OCI-LY1 (cell line): ENCODE measurements around the gene GNB1L.

Experiments
- H2AFZ ChIP-seq: fragments of 200-600 bp; sonication (generic), shearing (Covaris generic); 2 replicates; pipeline ENCODE4 v1.6.0; 2014; ENCODE audit warnings: antibody characterized with exemption, mild to moderate bottlenecking, low read length
- H3F3A ChIP-seq: fragments of 200-600 bp; sonication (generic), shearing (Covaris generic); 2 replicates; pipeline ENCODE4 v1.6.0; 2014; ENCODE audit warnings: mild to moderate bottlenecking, antibody characterized with exemption, low read length, moderate library complexity; ENCODE audit not compliant: insufficient read depth
- H3K27ac ChIP-seq: fragments of 200-600 bp; sonication (generic); 2 replicates; pipeline ENCODE4 v1.5.1; 2014; ENCODE audit warnings: low read length, mixed run types, mild to moderate bottlenecking, low read depth; ENCODE audit not compliant: poor library complexity, severe bottlenecking
- H3K27me3 ChIP-seq: fragments of 200-600 bp; sonication (generic); 2 replicates; pipeline ENCODE4 v1.6.0; 2014; ENCODE audit warnings: antibody characterized with exemption, mild to moderate bottlenecking, low read length, moderate library complexity; ENCODE audit not compliant: insufficient read depth
- H3K36me3 ChIP-seq: fragments of 200-600 bp; sonication (generic); 2 replicates; pipeline ENCODE4 v1.6.1; 2014; ENCODE audit warnings: mild to moderate bottlenecking, antibody characterized with exemption, low read length, moderate library complexity, mixed read lengths; ENCODE audit not compliant: insufficient read depth
- H3K4me1 ChIP-seq: fragments of 200-600 bp; sonication (generic); 2 replicates; pipeline ENCODE4 v1.5.1; 2014; ENCODE audit warnings: mild to moderate bottlenecking, low read length, moderate library complexity; ENCODE audit not compliant: insufficient read depth, severe bottlenecking
- H3K4me2 ChIP-seq: fragments of 200-600 bp; sonication (generic), shearing (Covaris generic); 2 replicates; pipeline ENCODE4 v1.6.1; 2014; ENCODE audit warnings: low read length
- H3K4me3 ChIP-seq: fragments of 200-600 bp; sonication (generic); 2 replicates; pipeline ENCODE4 v1.5.1; 2014; ENCODE audit warnings: low read length, low read depth, mild to moderate bottlenecking, mixed read lengths; ENCODE audit not compliant: poor library complexity, severe bottlenecking
- H3K79me2 ChIP-seq: fragments of 200-600 bp; shearing (Covaris generic); 2 replicates; pipeline ENCODE4 v1.6.1; 2016; ENCODE audit warnings: mixed run types, low read length, mixed read lengths; ENCODE audit not compliant: insufficient read depth
- H3K9ac ChIP-seq: fragments of 200-600 bp; sonication (generic), shearing (Covaris generic); 2 replicates; pipeline ENCODE4 v1.6.1; 2014; ENCODE audit warnings: mild to moderate bottlenecking, low read length, mixed read lengths
- H3K9me2 ChIP-seq: fragments of 200-600 bp; sonication (generic), shearing (Covaris generic); 2 replicates; pipeline ENCODE4 v1.6.1; 2014; ENCODE audit warnings: low read depth, mild to moderate bottlenecking, low read length, mixed read lengths
- H3K9me3 ChIP-seq: fragments of 200-600 bp; shearing (Covaris generic); 2 replicates; pipeline ENCODE4 v1.6.1; 2014; ENCODE audit warnings: low read length, mixed read lengths
- H4K20me1 ChIP-seq: fragments of 200-600 bp; sonication (generic), shearing (Covaris generic); 2 replicates; pipeline ENCODE4 v1.6.0; 2016; ENCODE audit warnings: mild to moderate bottlenecking, low read length; ENCODE audit not compliant: insufficient read depth
- CTCF ChIP-seq: fragments of 200-600 bp; sonication (generic), shearing (Covaris generic); IDR thresholded peaks from 2 replicates; pipeline ENCODE4 v1.5.1; 2017; ENCODE audit warnings: mild to moderate bottlenecking, antibody characterized with exemption, low read length, moderate library complexity, mixed read lengths
- EZH2 ChIP-seq: fragments of 200-600 bp; sonication (generic), shearing (Covaris generic); IDR thresholded peaks from 2 replicates; pipeline ENCODE4 v1.8.0; 2017; ENCODE audit warnings: borderline replicate concordance, mixed run types, mild to moderate bottlenecking, antibody characterized with exemption, low read length, moderate library complexity, mixed read lengths

Gene GNB1L

DNA sequence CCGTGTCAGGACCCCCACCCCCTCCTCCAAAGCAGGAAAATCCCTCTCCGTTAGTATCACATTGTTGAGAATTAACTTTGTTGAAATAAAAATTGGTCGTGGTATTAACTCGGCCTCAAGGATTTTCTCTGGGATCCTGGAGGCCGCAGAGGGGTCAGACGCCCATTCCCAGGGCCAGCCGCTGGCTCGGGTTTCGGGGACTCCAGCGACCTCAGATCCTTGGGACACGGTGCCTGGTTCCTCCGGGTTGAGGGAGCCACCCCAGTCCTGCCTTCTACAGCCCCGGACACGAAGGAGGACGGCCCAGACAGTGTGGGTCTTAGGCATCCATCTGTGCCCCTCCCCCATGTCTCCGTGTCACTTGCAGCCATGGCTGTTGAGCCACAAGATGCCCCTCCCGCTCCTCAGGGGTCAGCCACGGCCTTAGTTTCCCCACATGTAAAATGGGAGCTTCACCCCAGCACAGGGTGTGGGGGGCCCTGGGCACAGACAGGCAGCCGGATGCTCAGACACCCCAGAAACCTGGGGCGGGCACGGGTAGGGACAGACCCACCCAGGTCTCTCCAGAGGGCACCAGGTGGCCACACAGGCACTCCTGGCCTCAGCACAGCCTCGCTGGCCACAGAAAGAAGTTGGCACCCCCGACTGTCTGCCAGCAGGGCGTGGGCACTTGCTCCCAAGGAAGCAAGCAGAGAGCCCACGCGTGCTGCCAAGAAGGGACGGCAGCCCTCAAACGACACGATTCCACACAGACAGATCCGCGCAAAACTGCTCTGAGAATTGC lies 115.8 kb downstream of the GNB1L start:
- no peak overlapping the region for H2AFZ ChIP-seq

GRCh38 chr22:19737846-19738663 lies 116.6 kb downstream of the GNB1L start:
- Histone ChIP-seq H2AFZ (no peak overlapping the region), H3K27ac (no peak overlapping the region), H3K4me2 (no peak overlapping the region), H3K4me3 (no peak overlapping the region), H3K9me3 (no peaks in the 10 kb centered on the region), H4K20me1 (no peaks in the 10 kb centered on the region), H3K36me3 (no peaks in the 10 kb centered on the region), H3K9ac (no peak overlapping the region), H3K79me2 (no peaks in the 10 kb centered on the region), H3F3A (no peaks in the 10 kb centered on the region), H3K4me1 (no peaks in the 10 kb centered on the region), H3K9me2 (no peaks in the 10 kb centered on the region), H3K27me3 (peaks cover 3% of the 10 kb centered on the region; the same call in 1 of the 2 replicates)
- TF ChIP-seq CTCF (no peak), EZH2 (no peak)

More for the DNA sequence above, 115.8 kb downstream of the GNB1L start:
- H3K4me2 ChIP-seq: no peak overlapping the region
- H3K27me3 ChIP-seq: peaks cover 3% of the 10 kb centered on the region; the same call in 1 of the 2 replicates
- H3K4me1 ChIP-seq: no peaks in the 10 kb centered on the region
- no peaks in the 10 kb centered on the region for H4K20me1 ChIP-seq
- no peak overlapping the region for H3K4me3 ChIP-seq
- no peaks in the 10 kb centered on the region for H3K36me3 ChIP-seq
- H3K27ac ChIP-seq: no peak overlapping the region
- H3K9ac ChIP-seq: no peak overlapping the region
- no peaks in the 10 kb centered on the region for H3F3A ChIP-seq
- H3K9me2 ChIP-seq: no peaks in the 10 kb centered on the region
- no peaks in the 10 kb centered on the region for H3K9me3 ChIP-seq
- no peak for TF ChIP-seq CTCF
- no peak for TF ChIP-seq EZH2
- no peaks in the 10 kb centered on the region for H3K79me2 ChIP-seq

GRCh38 chr22:19735665-19736510 lies 118.8 kb downstream of the GNB1L start:
- no peak overlapping the region for H2AFZ ChIP-seq
- no peak overlapping the region for H3K4me2 ChIP-seq

More at GRCh38 chr22:19735665-19736510, 118.8 kb downstream of the GNB1L start:
- Histone ChIP-seq H3K27ac (no peak overlapping the region), H4K20me1 (no peaks in the 10 kb centered on the region), H3K4me1 (no peaks in the 10 kb centered on the region), H3K36me3 (no peaks in the 10 kb centered on the region), H3K9ac (no peak overlapping the region), H3K9me3 (no peaks in the 10 kb centered on the region), H3K4me3 (no peak overlapping the region), H3F3A (no peaks in the 10 kb centered on the region), H3K9me2 (no peaks in the 10 kb centered on the region), H3K27me3 (peaks cover 3% of the 10 kb centered on the region; the same call in 1 of the 2 replicates), H3K79me2 (no peaks in the 10 kb centered on the region)
- TF ChIP-seq CTCF (no peak), EZH2 (no peak)
